ENCODE measurements around the gene PMEPA1.

PMEPA1 gene

GRCh38 chr20:57712851-57713504, 3.2 kb upstream of the PMEPA1 start:
- in situ Hi-C loops (cut with MboI; ENCODE audit: low sequenced_read_pairs) = no loop called here

- in situ Hi-C loops (cut with MboI; ENCODE audit: low sequenced_read_pairs) = no loop called here
Measured at GRCh38 chr20:57712341-57712740, 2.5 kb upstream of the PMEPA1 start.

- in situ Hi-C loops (cut with MboI; ENCODE audit: low sequenced_read_pairs) = no loop called here
Measured at GRCh38 chr20:57711826-57712225, 2.0 kb upstream of the PMEPA1 start.

GRCh38 chr20:57711311-57711712, 1.5 kb upstream of the PMEPA1 start:
- in situ Hi-C loops (cut with MboI; ENCODE audit: low sequenced_read_pairs) = no loop called here

GRCh38 chr20:57710841-57711240, 1.0 kb upstream of the PMEPA1 start:
- in situ Hi-C loops (cut with MboI; ENCODE audit: low sequenced_read_pairs) = no loop called here

- in situ Hi-C loops (cut with MboI; ENCODE audit: low sequenced_read_pairs) = no loop called here
Measured at GRCh38 chr20:57708694-57709673, 831 bp downstream of the PMEPA1 start.

GRCh38 chr20:57707849-57708693, 1.7 kb downstream of the PMEPA1 start:
- in situ Hi-C loops (cut with MboI; ENCODE audit: low sequenced_read_pairs) = no loop called here

GRCh38 chr20:57707320-57707719, 2.5 kb downstream of the PMEPA1 start:
- in situ Hi-C loops (cut with MboI; ENCODE audit: low sequenced_read_pairs) = no loop called here

- in situ Hi-C loops (cut with MboI; ENCODE audit: low sequenced_read_pairs) = no loop called here
Measured at GRCh38 chr20:57705127-57705899, 4.5 kb downstream of the PMEPA1 start.

GRCh38 chr20:57704245-57704644, 5.6 kb downstream of the PMEPA1 start:
- in situ Hi-C loops (cut with MboI; ENCODE audit: low sequenced_read_pairs) = no loop called here

GRCh38 chr20:57703013-57703412, 6.8 kb downstream of the PMEPA1 start:
- in situ Hi-C loops (cut with MboI; ENCODE audit: low sequenced_read_pairs) = no loop called here

- in situ Hi-C loops (cut with MboI; ENCODE audit: low sequenced_read_pairs) = no loop called here
Measured at GRCh38 chr20:57702521-57702920, 7.3 kb downstream of the PMEPA1 start.

- in situ Hi-C loops (cut with MboI; ENCODE audit: low sequenced_read_pairs) = no loop called here
Measured at GRCh38 chr20:57702091-57702490, 7.7 kb downstream of the PMEPA1 start.

- in situ Hi-C loops (cut with MboI; ENCODE audit: low sequenced_read_pairs) = no loop called here
Measured at GRCh38 chr20:57701651-57702050, 8.2 kb downstream of the PMEPA1 start.

- in situ Hi-C loops (cut with MboI; ENCODE audit: low sequenced_read_pairs) = no loop called here
Measured at GRCh38 chr20:57701090-57701489, 8.7 kb downstream of the PMEPA1 start.

GRCh38 chr20:57699395-57699794, 10.4 kb downstream of the PMEPA1 start:
- in situ Hi-C loops (cut with MboI; ENCODE audit: low sequenced_read_pairs) = no loop called here

GRCh38 chr20:57698867-57699275, 10.9 kb downstream of the PMEPA1 start:
- in situ Hi-C loops (cut with MboI; ENCODE audit: low sequenced_read_pairs) = no loop called here

- in situ Hi-C loops (cut with MboI; ENCODE audit: low sequenced_read_pairs) = no loop called here
Measured at GRCh38 chr20:57698116-57698866, 11.5 kb downstream of the PMEPA1 start.

GRCh38 chr20:57697543-57697942, 12.3 kb downstream of the PMEPA1 start:
- in situ Hi-C loops (cut with MboI; ENCODE audit: low sequenced_read_pairs) = no loop called here
